WTC11 (cell line): ENCODE data around the gene OBI1.

Experiments
- CREB1 ChIP-seq: sonication (generic); formaldehyde crosslinking; IDR thresholded peaks from 2 replicates; pipeline ENCODE4 v1.8.0; 2023; ENCODE audit warnings: mild to moderate bottlenecking, missing genetic modification reagents
- ELF4 ChIP-seq: sonication (generic); formaldehyde crosslinking; IDR thresholded peaks from 2 replicates; pipeline ENCODE4 v1.8.1; 2022; ENCODE audit warnings: low read depth, mild to moderate bottlenecking, moderate library complexity, missing genetic modification reagents
- ETV6 ChIP-seq: sonication (generic); formaldehyde crosslinking; IDR thresholded peaks from 2 replicates; pipeline ENCODE4 v1.8.1; 2022; ENCODE audit warnings: mild to moderate bottlenecking, missing genetic modification reagents
- SP1 ChIP-seq: sonication (generic); formaldehyde crosslinking; conservative IDR thresholded peaks from 2 replicates; pipeline ENCODE4 v1.8.1; 2022; ENCODE audit warnings: missing genetic modification reagents
- TF ChIP-seq, protein P1 (sequence below): sonication (generic); formaldehyde crosslinking; IDR thresholded peaks from 2 replicates; pipeline ENCODE4 v1.8.1; 2022; ENCODE audit warnings: missing genetic modification reagents, borderline replicate concordance
- TF ChIP-seq, protein P2 (sequence below): fragments of 200-600 bp; IDR thresholded peaks from 2 replicates; pipeline ENCODE4 v1.8.0; 2022; ENCODE audit warnings: antibody characterized with exemption

DNA sequence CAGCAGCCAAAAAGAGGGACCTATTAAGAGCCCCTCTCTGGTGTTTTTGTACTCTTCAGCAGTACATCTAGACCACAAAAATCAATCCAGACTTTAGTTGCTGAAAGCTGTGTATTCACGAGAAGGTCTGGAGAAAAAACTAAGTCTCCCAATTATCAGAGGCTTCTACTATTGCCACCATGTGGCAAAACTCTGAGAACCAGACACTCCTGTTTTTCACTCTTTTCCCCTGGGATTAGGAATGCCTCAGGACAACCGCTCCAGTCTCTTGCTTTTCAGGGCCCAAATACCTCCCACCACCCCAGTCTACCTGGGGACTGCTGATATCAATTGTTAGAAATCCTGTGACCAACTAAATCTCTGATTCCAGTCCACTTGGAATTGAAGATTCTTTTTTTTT lies 30.1 kb upstream of the OBI1 start:
- TF ChIP-seq, protein P1, sequence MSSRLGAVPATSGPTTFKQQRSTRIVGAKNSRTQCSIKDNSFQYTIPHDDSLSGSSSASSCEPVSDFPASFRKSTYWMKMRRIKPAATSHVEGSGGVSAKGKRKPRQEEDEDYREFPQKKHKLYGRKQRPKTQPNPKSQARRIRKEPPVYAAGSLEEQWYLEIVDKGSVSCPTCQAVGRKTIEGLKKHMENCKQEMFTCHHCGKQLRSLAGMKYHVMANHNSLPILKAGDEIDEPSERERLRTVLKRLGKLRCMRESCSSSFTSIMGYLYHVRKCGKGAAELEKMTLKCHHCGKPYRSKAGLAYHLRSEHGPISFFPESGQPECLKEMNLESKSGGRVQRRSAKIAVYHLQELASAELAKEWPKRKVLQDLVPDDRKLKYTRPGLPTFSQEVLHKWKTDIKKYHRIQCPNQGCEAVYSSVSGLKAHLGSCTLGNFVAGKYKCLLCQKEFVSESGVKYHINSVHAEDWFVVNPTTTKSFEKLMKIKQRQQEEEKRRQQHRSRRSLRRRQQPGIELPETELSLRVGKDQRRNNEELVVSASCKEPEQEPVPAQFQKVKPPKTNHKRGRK (CRISPR knock-in tag) = no peak
- TF ChIP-seq, protein P2, sequence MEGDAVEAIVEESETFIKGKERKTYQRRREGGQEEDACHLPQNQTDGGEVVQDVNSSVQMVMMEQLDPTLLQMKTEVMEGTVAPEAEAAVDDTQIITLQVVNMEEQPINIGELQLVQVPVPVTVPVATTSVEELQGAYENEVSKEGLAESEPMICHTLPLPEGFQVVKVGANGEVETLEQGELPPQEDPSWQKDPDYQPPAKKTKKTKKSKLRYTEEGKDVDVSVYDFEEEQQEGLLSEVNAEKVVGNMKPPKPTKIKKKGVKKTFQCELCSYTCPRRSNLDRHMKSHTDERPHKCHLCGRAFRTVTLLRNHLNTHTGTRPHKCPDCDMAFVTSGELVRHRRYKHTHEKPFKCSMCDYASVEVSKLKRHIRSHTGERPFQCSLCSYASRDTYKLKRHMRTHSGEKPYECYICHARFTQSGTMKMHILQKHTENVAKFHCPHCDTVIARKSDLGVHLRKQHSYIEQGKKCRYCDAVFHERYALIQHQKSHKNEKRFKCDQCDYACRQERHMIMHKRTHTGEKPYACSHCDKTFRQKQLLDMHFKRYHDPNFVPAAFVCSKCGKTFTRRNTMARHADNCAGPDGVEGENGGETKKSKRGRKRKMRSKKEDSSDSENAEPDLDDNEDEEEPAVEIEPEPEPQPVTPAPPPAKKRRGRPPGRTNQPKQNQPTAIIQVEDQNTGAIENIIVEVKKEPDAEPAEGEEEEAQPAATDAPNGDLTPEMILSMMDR = no peak
- no peak for TF ChIP-seq ELF4
- no peak for TF ChIP-seq SP1 (CRISPR knock-in tag)
- no peak for TF ChIP-seq CREB1 (CRISPR knock-in tag)
- TF ChIP-seq ETV6 = no peak
